Esophagus mucosa (tissue), 1 donor: ENCODE measurements around the gene IL11RA. TPM values are rescaled to one million over a fixed set of nuclear protein-coding genes. Genes with fewer than 3 reads are reported as not detected.

Experiments
- ATAC-seq: fragments of 200-7000 bp; cut with Tn5 transposase; one replicate; pipeline ENCODE4 v1.9.1; 2020
- total RNA-seq: library from RNA; stranded (reverse); gene quantifications from one replicate; pipeline ENCODE4 v1.2.4, GENCODE V29; 2023
- donor health status: DM: yes; HTN: yes; CAD: no.

The IL11RA gene
- 4.0 TPM for total RNA-seq

DNA sequence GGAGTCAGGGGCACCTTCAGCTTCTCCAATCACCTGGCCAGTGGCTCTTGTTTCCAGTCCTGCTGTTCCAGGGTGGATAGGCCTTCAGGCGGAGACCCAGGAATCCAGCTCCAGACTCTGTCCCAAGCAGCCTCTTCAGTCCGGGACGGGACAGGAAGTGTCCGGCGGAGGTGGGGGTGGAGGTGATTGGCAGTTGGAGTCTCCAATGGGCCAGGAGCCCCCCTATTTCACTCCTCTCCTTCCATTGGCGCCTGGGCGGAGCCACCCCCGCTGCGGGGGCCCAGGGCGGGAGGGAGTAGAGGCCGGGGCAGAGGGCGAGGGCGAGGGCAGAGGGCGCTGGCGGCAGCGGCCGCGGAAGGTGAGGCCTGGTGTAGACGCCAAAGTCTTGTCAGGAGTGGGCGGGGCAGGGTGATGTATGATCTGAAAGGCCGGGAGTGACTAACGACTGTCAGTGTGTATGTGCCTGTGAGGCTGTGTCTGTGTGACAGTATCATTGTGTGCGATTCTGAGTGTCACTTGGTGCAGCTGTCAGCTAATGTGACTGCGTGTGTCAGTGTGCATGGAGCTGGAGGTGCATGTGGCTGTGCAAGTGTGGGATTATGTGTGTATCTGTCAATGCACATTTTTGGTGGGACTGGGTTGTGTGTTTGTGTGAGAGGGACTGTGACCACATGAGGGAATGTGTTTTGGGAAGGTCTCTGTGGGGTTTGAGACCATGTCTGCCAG lies at the start of gene IL11RA:
IL11RA (plus strand) TSS at position 310 of the 726 bp plus-strand sequence. CDS start 3,033 bp downstream, outside the sequence.
- ATAC-seq, result peak; percentile 89

DNA sequence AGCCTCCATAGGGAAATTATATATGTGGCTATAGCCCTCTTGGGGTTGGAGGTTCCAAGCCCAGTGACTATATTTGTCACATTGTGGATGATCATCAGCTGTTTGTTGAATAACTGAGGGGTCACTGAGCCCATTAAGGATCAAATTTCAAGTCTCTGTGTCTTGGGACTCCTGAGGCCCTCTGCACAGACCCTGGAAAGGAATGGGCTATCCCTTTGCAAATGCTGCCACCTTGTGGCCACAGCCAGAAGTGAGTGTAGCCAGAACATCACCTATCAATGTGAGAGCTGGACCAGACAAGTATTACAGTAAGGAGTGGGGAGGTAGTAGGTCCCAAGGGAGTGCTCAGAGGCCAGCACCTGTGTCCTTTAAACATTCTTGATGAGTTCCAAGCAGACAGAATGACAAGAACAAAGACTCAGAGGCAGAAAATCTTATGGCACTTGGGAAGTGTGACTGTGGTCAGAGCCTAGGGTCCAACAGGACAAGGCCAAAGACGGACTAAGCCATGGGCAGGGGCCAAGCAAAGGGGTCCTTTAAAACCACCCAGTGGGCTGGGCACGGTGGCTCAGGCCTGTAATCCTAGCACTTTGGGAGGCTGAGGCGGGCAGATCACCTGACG lies 48.3 kb upstream of the IL11RA start:
- peak; percentile 69 for ATAC-seq

DNA sequence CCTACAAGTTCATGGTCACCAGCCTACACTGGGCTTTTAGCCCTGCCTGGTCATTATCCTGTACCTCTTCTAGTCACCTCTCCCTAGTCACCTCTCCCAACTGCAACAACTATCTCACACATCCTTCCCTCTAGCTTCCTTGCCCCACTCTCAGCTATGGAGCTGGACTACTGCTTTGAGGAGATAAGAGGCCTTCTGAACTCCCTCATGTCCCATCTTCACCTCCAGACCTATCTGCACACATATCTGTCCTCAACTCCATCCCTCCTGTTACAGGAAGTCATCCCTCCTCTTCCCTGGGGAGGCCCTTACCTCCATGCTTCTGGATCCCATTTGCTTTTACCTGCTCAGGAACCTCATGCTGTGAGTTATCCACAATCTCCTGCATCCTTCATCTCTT lies 45.8 kb upstream of the IL11RA start:
- ATAC-seq, result no peak

DNA sequence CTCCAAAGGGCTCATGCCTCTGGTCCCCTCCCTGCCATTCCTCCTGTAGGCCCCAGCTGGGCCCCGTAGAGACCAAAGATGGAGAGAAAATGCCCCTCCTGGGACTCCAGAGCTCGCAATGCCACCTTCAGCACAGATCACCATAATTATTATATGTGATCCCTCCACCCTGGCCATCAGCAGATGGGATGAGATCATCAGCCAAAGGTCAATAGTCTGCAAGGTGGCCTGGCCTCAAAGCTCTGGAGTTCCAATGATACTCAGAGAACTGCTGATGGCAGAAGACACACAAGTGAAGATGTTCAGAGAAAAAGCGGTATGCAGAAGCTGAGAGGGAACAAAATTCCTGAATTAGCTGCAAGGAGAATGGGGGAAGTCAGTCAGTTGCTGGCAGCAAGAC lies 45.1 kb upstream of the IL11RA start:
- ATAC-seq, result no peak

DNA sequence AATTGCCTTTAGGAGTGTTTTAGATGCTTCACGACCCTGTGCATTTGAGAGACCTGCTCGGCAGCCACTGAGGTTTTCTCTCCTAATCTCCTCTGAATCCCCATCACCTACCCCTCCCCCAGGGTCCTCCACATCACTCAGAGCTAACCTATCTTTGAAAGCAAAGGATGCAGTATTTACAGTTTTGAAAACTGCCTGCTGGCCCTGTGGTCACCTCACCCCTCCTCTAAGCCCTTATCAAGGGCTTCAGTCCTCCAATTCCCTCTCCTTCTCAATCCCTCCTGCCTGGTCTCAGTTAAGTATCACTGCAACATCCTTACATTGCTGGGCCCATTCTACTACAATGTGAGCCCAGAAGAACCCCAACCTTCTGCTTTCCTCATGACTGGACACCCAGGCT lies 44.7 kb upstream of the IL11RA start:
- no peak for ATAC-seq

DNA sequence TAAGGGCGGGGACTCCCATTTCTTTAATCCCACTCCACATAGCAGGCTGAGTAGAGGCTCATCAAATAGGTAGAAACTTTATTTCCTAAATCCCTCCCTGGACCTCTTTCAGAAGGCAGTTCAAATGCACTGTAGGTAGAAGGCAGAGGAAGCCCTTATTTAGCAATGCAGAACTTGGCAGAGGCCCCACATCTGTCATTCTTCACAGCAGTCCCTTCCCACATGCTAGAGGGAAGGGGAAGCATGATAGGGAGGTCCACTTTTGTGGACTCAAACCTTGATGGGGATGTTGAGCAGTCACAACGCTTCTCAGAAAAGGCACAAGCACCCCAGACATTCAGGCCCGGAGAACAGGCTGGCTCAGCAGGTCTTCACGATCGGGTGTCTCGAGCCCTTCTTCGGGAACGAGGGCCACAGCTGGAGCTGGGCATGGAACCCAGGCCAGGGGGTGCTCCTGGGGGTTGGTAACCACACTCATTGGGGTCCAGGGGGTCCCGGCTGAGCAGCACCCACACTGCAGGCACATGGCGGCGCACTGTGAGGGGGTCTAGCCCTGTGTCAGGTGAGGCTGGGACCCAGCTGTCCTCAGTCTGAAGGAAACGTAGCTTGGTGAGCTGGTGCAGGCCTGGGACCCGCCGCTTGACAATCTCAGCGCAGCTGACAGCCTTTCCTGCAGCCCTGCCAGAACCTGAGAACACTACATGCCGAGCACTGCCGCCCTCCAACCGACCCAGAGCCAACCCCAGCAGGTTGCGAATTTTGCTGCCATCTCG lies 41.4 kb upstream of the IL11RA start:
- ATAC-seq, result no peak

DNA sequence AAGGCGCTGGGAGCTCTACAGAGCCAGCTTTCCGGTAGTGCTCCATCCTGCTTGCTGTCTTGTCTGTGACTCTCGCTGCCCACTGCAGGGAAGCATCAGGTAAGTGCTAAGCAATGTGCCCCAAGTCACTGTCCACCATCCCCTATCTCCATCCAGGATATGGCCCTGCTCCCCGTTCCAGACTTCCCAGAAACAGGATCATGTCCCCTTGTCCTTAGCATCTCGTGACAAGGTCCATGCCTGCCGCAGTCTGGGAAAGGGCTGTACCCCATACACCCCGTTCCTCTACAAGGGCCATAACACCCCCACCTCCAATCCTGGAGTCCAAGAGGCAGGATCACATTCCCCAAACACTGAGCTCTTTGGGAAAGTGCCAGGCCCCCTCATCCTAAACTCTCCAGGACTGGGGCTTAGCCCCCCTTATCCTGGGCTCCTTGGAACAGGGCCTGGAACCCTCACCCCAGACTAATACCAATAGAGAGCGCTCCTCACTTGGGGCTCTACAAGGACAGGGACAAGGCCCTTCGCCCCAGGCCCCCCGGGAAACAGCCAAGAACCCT lies 40.7 kb upstream of the IL11RA start:
- ATAC-seq, result peak; percentile 39

DNA sequence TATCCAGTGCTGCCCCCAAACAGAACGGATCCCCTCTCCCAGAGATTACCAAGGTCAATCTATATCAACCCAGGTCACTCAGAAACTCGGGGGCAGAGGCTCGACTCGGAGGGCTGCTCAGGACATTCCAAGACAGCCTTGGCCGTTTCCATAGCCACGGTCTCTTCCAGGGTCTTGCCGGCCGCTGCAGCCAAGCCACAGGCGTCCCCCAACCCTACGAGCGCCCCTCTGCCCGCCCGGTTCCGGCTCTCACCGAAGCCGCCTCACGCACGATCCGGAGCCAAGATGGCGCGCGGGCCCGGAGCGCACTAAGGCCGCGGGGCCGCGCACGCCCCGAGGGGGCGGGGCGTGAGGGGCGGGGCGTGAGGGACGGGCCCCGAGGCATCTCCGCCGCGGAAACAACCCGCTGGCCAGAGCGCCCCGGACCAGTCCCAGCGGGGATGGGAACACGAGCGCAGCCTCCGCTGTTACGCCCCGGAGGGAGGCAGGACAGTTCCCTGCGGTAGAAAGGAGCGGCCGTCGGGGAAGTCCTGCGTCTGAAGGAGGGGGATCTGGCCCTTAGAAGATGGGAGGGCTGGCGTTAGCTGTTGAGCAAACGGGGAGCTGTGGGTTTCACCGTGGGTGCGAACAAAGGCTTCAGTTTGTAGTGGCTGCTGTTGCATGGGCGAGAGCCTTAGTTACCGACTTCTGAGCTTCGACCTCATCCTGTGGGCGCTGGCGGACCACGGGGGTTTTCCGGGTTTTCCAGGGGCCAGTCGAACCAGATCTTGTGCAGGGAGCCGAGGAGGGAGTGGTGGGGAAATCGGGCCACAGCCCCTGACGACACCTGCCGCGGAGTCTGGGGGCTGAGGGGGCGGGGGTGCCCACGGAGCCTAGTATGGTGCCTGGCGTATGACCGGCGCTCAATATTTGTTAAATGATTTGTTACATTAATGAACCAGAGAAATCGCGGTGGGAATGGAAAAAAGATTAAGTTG lies 39.9 kb upstream of the IL11RA start, which contains the start of gene RPP25L:
RPP25L (minus strand) TSS at position 287 of the 977 bp plus-strand sequence. CDS start 801 bp downstream, outside the sequence.
- peak; percentile 93 for ATAC-seq

DNA sequence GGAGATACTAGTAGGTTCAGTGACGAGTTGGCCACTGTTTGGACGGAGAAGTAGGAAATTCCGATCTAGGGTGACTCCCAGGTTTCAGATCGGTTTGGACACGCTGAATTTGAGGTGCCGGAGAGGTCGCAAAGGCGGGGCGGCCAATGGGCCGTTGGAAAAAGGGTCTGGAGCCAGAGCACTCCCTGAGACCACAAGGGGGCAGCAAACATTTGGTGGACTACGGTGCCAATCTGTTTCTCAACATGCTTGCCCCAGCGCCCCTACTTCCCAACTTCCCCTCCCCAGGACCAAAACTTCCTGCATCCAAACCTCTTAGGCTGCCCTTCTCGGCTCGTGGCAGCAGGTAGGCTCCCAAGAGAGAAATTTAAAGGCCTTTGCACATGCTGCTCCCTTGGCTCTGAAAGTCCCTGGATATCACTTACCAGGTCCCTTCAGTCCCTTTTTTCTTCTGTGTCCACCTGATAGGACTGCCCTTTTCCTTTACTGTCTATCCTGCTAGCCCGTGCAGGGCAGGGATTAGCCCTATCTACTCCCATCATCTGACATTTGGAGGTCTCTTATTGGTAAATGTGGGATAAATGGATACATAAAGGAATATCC lies 39.1 kb upstream of the IL11RA start:
- ATAC-seq, result peak; percentile 63

DNA sequence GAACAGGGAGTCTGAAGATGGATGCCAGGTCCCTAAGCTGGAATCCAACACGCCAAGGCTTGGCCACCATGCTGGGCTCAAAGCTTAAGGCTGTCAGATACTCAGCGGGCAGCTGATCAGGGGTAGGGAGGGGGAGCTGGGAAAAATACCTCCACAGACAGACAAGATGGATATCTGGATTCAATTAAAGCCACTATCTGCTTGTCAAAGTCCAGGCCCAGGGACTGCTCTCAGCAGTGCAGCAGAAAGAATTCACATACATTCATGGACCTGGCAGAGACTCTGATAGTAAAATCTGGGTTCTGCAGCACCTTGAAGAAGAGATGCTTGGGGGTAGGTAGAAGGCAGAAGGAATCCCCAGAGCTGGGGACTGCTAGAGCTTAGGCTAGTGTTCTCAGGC lies 36.9 kb upstream of the IL11RA start:
- ATAC-seq, result no peak

DNA sequence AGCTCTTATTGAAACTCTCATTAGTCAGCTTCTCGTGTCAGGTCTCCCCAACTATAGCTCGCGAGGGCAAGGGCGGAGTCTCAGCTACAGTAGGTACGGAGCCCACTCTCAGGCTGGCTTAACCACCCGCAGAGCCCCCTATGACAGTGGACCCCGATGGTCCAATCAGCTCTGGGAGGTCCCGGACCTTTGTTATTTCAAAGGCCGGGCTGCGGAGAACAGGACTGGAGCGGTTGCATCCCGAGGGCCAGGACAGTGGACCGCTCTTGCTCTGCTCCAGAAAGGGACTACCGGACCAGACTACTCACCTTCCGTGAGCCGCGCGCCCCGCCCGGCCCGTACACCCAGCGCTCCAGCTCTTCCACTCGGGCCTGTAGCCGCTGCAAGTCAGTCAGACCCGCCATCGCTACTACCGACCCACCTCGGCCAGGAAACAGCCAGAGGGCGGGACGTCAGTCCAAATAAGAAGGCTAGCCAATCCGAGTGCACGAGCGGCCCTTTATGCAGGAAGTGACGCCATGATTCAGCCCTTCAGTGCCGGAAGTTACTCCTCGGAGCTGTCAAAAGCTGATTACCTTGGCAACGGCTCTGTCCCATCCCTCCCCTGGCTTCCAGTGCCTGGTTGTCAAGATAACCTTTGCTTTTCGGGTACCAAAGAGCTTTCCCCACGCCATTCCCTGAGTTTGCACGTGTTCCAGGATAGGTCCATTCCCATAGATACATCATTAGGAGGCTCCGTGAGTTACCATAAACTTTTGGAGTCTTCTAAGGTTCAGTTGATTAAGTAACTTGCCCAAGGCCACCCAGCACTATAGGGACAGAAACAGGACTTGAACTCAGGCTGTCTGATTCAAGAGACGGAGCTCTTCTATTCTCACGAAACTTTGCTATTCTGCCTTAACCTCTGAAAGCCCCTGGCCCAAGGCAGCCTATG lies 31.7 kb upstream of the IL11RA start, which contains the start of gene DCTN3:
DCTN3 (minus strand) TSS at position 435 of the 934 bp plus-strand sequence; CDS start at position 404, 31 bp downstream.
- peak; percentile 95 for ATAC-seq

DNA sequence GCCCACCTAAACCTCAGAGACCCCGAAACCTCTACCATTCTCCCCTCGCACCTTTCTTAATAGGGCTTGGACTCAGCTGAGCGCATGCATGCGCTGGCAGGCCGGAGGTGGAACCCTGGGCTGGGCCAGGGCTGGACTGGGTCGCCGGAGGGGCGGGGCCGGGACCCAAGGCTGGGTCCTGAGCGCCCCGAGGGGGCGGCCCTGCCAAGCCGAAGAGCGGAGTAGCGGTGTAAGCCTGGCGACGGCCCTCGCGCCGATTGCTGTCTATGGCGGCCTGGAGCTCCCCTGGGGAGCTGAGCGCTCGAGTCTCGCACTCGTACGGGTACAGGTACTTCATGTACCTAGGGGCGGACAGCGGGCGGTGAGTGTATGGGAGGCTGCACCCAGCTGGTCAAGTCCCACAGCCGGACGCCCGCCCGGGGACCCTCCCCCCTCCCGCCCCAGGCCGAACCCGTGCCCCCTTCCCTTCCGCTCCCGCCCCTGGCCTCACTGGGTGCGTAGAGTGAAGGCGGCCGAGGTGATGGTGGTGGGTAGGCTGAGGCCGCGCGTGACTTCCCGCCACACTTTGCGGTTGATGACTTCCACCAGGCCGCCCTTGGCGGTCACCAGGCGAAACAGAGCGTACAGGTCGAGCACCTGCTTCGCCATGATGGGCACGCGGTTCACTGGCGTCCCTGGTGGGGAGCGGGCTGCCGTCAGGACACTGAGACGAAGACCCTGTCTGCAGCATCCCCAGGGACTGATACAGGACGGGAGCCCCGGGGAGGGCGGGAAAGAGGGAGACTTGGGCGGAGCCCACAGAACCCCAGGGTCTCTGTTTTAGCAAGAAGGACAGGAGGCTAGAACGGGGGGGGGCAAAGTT lies 28.4 kb upstream of the IL11RA start:
- no peak for ATAC-seq

DNA sequence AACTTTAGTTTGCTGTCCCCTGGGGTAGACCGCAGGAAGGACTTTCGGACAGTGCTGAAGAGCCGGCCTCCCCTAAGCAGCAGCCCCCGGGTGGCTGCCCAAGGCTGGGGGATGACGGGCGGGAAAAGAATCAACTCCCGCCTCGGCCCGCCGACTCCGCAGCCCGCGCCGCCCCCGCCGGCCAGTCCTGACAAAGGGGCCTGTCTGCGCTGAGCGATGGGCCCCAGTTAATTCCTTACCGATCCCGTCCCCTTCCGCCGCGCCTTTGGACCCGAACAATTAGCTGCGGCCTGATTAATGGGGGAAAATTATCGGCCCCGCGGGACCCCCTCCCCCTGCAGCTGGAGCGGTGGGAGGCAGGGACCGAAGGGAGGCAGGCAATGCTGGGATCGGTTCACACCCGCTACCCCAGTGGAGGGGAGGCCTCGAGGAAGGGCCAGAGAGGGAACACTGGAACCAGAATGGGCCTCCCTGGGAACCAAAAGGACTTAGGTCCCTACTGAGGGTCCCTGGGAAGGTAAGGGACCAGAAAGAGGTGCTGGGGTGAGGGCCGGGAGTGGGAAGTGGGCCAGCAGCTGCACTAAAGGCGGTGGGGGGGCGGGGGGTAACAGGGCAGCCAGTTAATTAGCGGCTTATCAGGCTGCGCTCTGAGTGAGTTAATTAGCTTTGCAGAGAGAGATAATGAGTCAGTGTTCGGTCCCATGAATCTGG lies 27.4 kb upstream of the IL11RA start:
- ATAC-seq, result no peak

DNA sequence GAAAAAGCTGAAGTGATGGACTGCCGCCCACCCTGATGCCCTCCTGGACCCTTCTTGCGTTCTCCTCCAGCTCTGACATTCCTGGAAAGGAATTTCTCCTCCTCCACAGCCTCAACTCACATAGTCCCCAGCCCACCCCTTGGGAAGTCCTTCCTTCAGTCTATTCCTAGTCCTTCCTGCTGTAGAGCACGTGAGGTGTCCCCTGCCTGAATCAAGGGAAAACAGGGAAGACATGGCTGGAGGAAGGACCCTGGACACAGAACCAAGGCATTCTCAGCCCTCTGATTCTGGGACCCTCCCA lies 26.8 kb upstream of the IL11RA start:
- ATAC-seq, result no peak

DNA sequence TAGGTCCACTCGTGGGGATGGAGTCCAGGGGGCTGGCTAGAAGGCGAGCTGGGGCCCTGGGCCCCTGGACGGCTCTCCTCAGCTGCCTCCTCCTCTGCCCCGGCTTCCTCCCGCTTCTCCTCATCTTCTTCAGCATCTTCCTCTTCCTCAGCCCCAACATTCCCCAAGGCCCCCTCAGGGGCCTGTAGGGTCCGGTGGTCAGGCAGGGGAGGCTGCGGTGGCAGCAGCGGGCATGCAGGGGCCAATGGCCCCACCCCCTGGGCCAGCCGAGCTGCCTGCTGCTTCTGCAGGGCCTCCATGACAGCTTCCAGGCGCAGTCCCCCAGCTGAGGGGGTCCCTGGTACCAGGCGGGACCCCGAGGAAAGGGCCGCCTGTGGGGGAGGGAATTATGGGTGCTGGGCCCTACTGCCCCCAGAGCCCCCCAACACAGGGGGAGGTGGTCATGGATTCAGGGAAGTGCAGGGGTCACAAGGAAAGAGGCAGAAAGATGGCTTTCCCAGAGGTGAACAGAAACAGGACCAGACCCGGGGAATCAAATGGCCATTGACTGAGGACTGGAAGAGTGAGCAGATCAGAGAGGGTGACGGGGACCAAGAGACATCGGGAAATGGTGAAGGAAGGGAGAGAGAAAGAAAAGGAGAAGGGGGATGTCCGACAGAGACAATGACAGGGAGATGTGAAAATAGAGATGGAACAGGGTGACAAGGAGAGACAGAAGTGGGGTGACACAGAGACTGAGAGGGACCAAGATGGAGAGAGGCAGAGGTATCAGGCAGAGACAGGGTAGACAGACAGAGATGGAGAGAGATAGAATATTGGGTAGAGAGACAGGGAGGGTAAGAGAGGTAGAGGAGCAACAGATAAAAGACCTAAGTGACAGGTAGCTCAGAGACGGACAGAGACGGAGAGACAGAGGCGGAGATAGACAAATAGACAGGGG lies 24.0 kb upstream of the IL11RA start:
- ATAC-seq, result no peak

DNA sequence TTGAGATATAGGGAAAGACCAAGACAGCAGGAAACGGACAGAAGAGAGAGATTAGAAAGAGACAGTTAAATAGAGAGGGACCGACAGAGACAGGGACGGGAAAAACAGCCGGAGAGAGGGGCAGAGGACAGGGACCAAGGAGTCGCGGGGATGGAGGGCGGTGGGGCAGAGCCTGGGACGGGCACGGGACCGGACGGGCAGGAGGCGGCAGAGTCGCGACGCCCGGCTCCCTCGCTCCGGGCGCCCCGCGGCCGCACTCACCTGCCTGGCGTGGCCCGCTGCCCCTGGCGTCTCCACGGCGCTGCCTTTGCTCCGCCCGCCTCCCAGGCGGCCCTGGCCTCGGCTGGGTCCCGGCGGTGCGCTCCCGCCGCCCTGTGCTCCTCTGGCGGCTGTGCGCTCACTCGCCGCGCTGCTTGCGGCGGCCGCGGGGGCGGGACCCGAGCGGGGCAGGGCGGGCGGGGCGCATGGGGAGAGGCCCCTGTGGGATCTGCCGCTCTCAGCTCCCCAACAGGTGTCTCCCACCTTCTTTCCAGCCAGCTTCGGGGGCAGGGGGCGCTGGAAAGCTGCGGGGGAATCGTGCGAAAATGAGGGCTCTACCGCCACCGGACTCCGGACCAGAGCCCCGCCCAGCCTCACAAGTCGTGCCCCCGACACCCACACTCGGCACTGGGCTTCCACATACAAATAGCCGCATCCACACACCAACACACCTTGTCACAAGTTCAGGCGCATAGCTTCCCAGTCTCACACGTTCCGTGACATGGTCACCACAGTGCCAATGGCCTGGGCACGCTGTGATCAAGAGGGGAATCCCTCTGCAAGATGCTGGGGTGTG lies 23.1 kb upstream of the IL11RA start, which contains the start of gene ARID3C:
ARID3C (minus strand) TSS at position 411 of the 835 bp plus-strand sequence. CDS start 1,052 bp downstream, outside the sequence.
- ATAC-seq, result peak; percentile 66
